Activated CD8-positive, alpha-beta memory T cell treated with anti-CD3 and anti-CD28 coated beads, Interleukin-2, amount 50 U/mL, for 1 hour (primary cell): ENCODE data around the gene MIB2.
"Not testable (repeated sequence)": the region's sequence is repeated elsewhere in the genome, so short reads cannot be mapped to it uniquely, and the experiment has no call there.

Experiments used
- DNase-seq: peaks from one replicate; pipeline ENCODE4 v3.0.0-alpha.2; 2020; ENCODE audit errors: extremely low read depth

MIB2 gene

DNA sequence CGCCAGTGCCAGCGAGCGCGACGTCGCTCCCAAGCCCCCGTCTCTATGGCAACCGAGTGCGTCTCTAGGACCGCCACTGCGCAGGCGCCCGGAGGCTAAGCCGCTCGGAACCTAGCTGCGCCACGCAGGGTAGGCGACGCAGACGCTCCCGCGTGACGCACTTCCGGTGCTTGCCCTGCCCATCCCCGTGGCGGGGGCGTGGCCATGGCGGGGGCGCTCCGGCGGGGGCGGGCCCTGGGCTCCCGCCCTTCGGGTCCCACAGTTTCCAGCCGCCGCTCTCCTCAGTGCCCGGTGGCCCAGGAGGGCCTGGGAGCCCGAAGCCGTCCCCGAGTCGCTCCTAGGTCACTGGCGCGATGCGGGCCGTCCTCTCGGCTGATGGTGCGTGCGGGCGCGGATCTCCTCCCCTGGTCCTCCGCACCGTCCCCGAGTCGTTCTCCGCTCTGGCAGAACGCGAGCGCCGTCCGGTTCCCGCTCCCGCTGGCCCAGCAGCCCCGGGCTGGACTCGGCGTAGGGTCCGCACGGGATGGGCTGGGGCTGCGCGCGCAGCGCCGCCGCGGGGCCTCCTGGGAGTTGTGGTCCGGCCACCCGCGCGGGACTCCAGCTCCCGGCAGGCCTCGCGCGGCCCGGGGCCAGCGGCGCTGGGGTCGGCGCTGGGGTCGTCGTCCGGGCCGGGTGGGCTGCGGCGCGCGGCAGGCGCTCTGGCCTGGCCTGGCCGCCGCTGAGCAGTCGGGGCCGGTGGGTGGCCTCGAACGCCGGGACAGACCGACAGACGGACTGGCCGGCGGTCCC lies at the start of gene MIB2:
Gene MIB2, plus strand, starts transcription at position 245 of the 789 bp plus-strand sequence. CDS start 7,953 bp downstream, outside the sequence.
- DNase-seq, result peak; percentile 94

GRCh38 chr1:1567152-1567875 lies 48.0 kb upstream of the MIB2 start:
- no peak for DNase-seq

- DNase-seq, result no peak
Observed at GRCh38 chr1:1567891-1568291, 47.4 kb upstream of the MIB2 start.

DNA sequence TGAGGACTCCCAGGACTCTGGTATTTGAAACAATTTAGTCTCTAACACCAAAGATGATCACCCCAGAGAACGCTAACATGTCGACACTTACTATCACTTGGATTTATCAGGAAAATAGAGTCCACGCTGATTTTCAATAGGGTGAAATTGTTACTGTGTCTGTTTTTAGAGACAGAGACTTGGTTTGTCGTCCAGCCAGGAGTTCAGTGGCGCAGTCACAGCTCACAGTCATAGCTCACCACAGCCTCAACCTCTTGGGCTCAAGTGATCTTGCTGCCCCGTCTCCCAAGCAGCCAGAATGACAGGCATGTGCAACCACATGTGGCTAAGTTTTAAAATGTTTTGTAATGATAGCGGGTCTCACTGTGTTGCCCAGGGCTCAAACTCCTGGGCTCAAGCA lies 46.0 kb upstream of the MIB2 start:
- DNase-seq, result no peak

DNA sequence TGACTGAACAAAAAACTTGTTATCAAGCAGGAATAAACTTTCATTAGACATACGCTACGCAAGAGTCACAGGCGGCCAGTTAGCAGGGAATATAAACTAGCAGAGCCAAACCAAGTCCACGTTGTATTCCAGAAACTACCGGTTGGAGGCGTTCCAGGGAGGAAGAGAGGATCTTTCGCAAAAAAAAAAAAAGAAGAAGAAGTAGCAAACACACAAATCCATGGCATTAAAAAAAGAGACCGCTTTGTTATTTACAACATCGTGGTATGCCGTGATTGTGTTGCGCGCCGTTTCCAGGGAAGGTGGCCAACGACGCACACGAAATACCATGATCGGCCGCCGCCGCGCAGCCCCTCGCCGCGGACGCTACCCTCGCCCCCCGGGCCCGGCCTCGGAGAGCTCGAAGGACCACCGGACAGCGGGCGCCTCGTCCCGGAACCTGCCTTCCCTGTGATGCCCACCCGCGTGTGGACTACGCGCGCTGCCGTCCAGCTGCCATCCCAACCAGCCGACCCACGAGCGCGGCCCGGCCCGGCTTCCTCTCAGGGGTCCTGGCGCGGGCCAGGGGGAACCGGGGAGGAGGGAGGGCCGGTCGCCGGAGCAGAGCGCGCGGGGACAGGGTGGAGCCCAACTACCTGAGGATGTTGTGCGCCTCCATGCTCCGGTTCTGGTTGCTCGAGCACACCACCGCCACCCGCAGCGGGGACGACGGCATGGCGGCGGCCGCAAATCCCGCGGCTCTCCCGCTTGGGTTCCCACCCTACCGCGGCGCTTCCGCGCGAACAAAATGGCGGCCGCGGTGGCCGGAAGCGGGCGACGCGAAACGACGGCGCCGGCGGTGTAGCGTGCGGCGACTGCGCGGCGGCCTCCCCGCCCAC lies 41.2 kb upstream of the MIB2 start:
- DNase-seq, result no peak

GRCh38 chr1:1574721-1575537 lies 40.4 kb upstream of the MIB2 start, which contains the start of gene SSU72:
SSU72 (minus strand) TSS chr1:1574863; CDS start chr1:1574557, 306 bp downstream.
- DNase-seq, result peak; percentile 81

- DNase-seq, result no peak
Observed at GRCh38 chr1:1577367-1578011, 37.8 kb upstream of the MIB2 start.

GRCh38 chr1:1578371-1578940 lies 36.8 kb upstream of the MIB2 start:
- DNase-seq, result no peak

- DNase-seq, result no peak
Observed at GRCh38 chr1:1582585-1583346, 32.5 kb upstream of the MIB2 start.

GRCh38 chr1:1583347-1584010 lies 31.8 kb upstream of the MIB2 start:
- DNase-seq, result no peak

DNA sequence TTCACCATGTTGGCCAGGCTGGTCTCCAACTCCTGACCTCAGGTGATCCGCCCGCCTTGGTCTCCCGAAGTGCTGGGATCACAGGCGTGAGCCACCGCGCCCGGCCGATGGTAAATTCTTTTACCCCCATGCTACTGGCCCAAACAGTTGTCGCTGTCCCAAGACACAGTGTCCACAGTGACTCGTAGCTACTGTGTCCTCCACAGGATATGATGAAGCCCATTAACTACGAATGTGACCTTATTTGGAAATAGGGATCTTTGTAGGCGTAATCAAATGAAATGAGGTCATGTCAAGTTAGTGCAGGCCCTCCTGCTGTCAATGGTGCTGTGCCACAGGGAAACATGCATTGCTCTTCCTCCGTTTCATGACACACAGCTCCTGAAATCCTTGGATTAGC lies 23.8 kb upstream of the MIB2 start:
- DNase-seq, result no peak

DNA sequence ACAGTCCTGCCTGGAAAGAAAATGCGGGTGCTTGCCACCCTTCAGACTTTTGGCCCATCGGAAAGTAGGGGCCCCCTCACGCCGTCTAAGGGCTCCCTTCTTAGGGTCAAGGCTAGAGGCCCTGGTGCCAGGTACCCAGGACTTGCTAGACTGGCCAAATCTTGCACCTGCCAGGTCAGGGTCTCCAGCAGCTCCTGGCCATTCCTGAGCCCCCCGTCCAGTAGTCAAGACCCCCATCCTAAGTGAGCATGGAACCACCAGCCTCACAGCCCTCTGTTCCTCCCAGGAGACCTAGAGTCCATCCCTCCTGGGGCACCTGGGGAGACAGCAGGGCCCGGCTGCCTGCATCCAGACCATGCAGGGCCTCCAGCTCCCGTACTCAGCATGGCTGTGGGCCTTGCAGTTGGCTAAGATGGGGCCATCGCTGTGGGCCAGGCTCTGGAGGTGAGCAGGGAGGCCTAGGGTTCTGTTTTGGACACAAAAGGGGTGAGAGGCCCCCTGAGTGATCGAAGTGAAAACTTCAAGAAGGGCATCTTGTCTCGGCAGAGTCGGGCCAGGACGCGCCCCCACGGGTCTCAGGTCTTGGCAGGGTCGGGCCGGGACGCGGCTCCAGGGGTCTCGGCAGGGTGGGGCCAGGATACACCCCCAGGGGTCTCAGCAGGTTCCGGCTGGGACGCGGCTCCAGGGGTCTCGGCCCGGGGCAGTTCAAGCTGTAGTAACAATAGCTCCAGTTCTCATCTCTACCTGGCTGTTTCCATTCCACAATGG lies 21.3 kb upstream of the MIB2 start:
- DNase-seq, result no peak

DNA sequence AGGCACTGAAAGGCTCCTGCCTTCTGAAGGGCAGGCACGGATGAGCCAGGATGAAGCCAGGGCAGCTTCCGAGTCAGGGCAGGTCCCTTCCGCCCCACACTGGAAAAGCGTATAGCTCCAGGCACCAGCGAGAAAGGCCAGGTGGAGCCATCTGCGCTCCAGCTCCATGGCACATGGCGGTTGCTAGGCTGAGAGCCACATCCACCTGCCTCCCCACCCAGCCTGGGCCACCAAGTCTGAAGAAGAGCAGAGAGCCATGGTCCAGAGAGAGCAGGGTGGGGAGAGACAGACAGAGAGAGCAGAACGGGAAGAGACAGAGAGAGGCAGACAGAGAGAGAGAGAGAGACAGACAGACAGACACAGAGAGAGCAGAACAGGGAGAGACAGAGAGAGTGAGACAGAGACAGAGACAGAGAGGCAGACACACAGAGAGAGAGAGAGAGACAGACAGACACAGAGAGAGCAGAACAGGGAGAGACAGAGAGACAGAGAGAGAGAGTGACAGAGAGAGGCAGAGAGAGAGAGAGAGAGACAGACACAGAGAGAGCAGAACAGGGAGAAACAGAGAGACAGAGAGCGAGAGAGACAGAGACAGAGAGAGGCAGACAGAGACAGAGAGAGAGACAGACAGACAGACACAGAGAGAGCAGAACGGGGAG lies 20.6 kb upstream of the MIB2 start:
- DNase-seq, result no peak

DNA sequence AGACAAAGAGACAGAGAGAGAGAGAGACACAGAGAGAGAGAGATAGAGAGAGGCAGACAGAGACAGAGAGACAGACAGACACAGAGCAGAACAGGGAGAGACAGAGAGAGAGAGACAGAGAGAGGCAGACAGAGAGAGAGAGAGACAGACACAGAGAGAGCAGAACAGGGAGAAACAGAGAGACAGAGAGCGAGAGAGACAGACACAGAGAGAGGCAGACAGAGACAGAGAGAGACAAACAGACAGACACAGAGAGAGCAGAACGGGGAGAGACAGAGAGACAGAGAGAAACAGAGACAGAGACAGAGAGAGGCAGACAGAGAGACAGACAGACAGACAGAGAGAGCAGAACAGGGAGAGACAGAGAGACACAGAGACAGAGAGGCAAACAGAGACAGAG lies 20.0 kb upstream of the MIB2 start:
- not testable (repeated sequence) for DNase-seq

DNA sequence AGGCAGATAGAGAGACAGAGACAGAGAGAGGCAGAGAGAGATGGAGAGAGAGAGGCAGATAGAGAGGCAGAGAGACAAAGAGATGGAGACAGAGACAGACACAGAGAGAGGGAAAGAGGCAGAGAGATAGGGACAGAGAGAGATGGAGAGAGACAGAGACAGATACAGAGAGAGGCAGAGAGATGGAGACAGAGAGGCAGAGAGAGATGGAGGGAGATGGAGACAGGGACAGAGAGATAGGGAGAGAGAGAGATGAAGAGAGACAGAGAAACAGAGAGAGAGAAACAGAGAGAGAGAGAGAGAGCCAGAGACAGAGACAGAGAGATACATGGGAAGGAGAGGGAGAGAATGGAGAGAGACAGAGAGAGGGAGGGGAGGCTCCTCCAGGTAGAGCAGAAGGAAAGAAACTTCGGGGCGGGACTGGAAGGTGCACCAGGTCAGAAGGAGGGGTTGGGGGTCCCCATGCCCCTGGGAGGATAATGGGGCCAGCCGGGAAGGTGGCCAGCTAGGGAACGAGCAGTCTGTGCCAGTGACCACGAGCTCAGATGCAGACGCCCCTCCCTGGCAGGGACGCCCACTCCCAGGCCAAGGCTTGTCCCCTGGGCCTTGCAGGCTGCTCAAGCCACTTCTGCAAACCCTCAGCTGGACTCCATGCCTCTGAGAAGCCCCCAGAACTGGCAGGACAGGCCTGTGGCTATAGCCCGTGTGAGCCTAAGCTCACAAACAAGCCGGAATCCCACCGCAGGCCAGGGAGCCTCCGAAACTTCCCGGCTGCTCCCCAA lies 18.6 kb upstream of the MIB2 start:
- DNase-seq, result no peak

GRCh38 chr1:1597275-1597930 lies 17.9 kb upstream of the MIB2 start:
- no peak for DNase-seq
